IMR-90 (cell line): ENCODE results near the gene SLC22A31. TPM values are rescaled to one million over a fixed set of nuclear protein-coding genes. Genes with fewer than 3 reads are reported as not detected.
A peak's percentile ranks its signal among the peaks of the same experiment; 100 is the strongest.

Experiments
- ATAC-seq: fragments of 200-7000 bp; cut with Tn5 transposase; 2 replicates; pipeline ENCODE4 v1.9.1; 2020; ENCODE audit warnings: low read depth, mild to moderate bottlenecking, moderate library complexity
- BruUV-seq: library from RNA; stranded (reverse); fragments of 400-500 nt; replicated peaks from 2 replicates; lab custom pipeline; 2021; lab: Mats Ljungman, UMichigan
- CTCF ChIA-PET: fragments of 300-600 bp; formaldehyde crosslinking; extraction: SDS; loops from one replicate; lab custom pipeline; 2021; ENCODE audit warnings: antibody characterized with exemption; lab: Yijun Ruan, JAX
- POLR2A ChIA-PET: fragments of 300-600 bp; sonication (Branson Sonifier 250); formaldehyde crosslinking; loops from one replicate; lab custom pipeline; 2022; ENCODE audit warnings: antibody characterized with exemption; ENCODE audit not compliant: unreplicated experiment; lab: Charles Lee
- DNase-seq: peaks from one replicate; pipeline ENCODE4 v3.0.0; 2013
- H2AFZ ChIP-seq: replicated peaks from 2 replicates; pipeline ENCODE3; 2013; ENCODE audit warnings: low read length, mild to moderate bottlenecking; ENCODE audit not compliant: poor library complexity
- H2AK5ac ChIP-seq: 2 replicates; pipeline ENCODE4 v1.6.1; 2013; ENCODE audit warnings: low read depth, low read length, inconsistent platforms
- H2AK9ac ChIP-seq: replicated peaks from 2 replicates; pipeline ENCODE3; 2013; ENCODE audit warnings: mild to moderate bottlenecking, low read depth, low read length, moderate library complexity; ENCODE audit not compliant: poor library complexity
- H2BK120ac ChIP-seq: 2 replicates; pipeline ENCODE4 v1.6.1; 2013; ENCODE audit warnings: low read depth, low read length, inconsistent platforms
- H2BK15ac ChIP-seq: 3 replicates; pipeline ENCODE4 v1.6.1; 2013; ENCODE audit warnings: low read depth, low read length, inconsistent platforms
- H2BK20ac ChIP-seq: 2 replicates; pipeline ENCODE4 v1.6.1; 2013; ENCODE audit warnings: low read depth, mild to moderate bottlenecking, inconsistent platforms, low read length, moderate library complexity
- H2BK5ac ChIP-seq: 2 replicates; pipeline ENCODE4 v1.6.1; 2013; ENCODE audit warnings: mild to moderate bottlenecking, low read depth, low read length, inconsistent platforms; ENCODE audit not compliant: poor library complexity, severe bottlenecking
- H3K14ac ChIP-seq: replicated peaks from 2 replicates; pipeline ENCODE4 v1.6.1; 2013; ENCODE audit warnings: low read depth, low read length, inconsistent platforms
- H3K18ac ChIP-seq: 2 replicates; pipeline ENCODE4 v1.6.1; 2013; ENCODE audit warnings: low read depth, low read length, control low read depth
- H3K23ac ChIP-seq: 2 replicates; pipeline ENCODE4 v1.6.1; 2013; ENCODE audit warnings: low read depth, low read length, inconsistent platforms
- H3K27ac ChIP-seq: 2 replicates; pipeline ENCODE4 v1.5.1; 2013; ENCODE audit warnings: mild to moderate bottlenecking, control low read depth, low read length; ENCODE audit not compliant: insufficient read depth
- H3K27me3 ChIP-seq: 2 replicates; pipeline ENCODE4 v1.6.1; 2013; ENCODE audit warnings: low read length; ENCODE audit not compliant: control insufficient read depth, insufficient read depth
- H3K36me3 ChIP-seq: 2 replicates; pipeline ENCODE4 v1.6.1; 2013; ENCODE audit warnings: low read length, mixed read lengths; ENCODE audit not compliant: control insufficient read depth, insufficient read depth
- H3K4ac ChIP-seq: 2 replicates; pipeline ENCODE4 v1.6.1; 2013; ENCODE audit warnings: low read depth, low read length, inconsistent platforms
- H3K4me1 ChIP-seq: 2 replicates; pipeline ENCODE4 v1.6.1; 2013; ENCODE audit warnings: low read length, mixed read lengths; ENCODE audit not compliant: control insufficient read depth, insufficient read depth
- H3K4me2 ChIP-seq: 2 replicates; pipeline ENCODE4 v1.6.1; 2013; ENCODE audit warnings: low read depth, mild to moderate bottlenecking, control low read depth, low read length, moderate library complexity
- H3K4me3 ChIP-seq: 2 replicates; pipeline ENCODE4 v1.5.1; 2013; ENCODE audit warnings: low read depth, mild to moderate bottlenecking, control low read depth, low read length, moderate library complexity; ENCODE audit not compliant: insufficient read depth
- H3K56ac ChIP-seq: 2 replicates; pipeline ENCODE4 v1.6.1; 2013; ENCODE audit warnings: low read length, inconsistent platforms; ENCODE audit not compliant: insufficient read depth; ENCODE audit errors: extremely low read depth
- H3K79me1 ChIP-seq, 2 experiments: 2 replicates each; pipeline ENCODE4 v1.6.1; 2013; ENCODE audit warnings: low read length in 2 of 2, inconsistent platforms in 1 of 2, low read depth in 1 of 2
- H3K9ac ChIP-seq: 2 replicates; pipeline ENCODE4 v1.6.1; 2013; ENCODE audit warnings: low read depth, low read length, control low read depth
- H3K9me1 ChIP-seq: 2 replicates; pipeline ENCODE4 v1.6.1; 2013; ENCODE audit warnings: low read length, inconsistent platforms; ENCODE audit not compliant: insufficient read depth
- H3K9me3 ChIP-seq: 2 replicates; pipeline ENCODE4 v1.6.1; 2013; ENCODE audit warnings: low read length; ENCODE audit not compliant: control insufficient read depth, insufficient read depth
- H4K20me1 ChIP-seq: 2 replicates; pipeline ENCODE4 v1.6.1; 2013; ENCODE audit warnings: low read length, inconsistent platforms; ENCODE audit not compliant: insufficient read depth
- H4K5ac ChIP-seq: 2 replicates; pipeline ENCODE4 v1.6.1; 2013; ENCODE audit warnings: mild to moderate bottlenecking, low read depth, low read length, control low read depth
- H4K8ac ChIP-seq, 2 experiments: 2 replicates each; pipeline ENCODE4 v1.6.1; 2013; ENCODE audit warnings: low read depth in 2 of 2, low read length in 2 of 2, control low read depth in 1 of 2, inconsistent platforms in 1 of 2
- H4K91ac ChIP-seq: 2 replicates; pipeline ENCODE4 v1.6.1; 2013; ENCODE audit warnings: low read depth, low read length, inconsistent platforms; ENCODE audit not compliant: insufficient read depth
- FOS ChIP-seq: fragments of 150-350 bp; IDR thresholded peaks from 2 replicates; pipeline ENCODE4 v1.6.1; 2016; ENCODE audit warnings: low read depth, low read length
- WGBS, 2 experiments: methylation state at CpG; one replicate each; pipeline versions ENCODE4 v1.1.5 to v1.1.7; 2013; ENCODE audit warnings: missing lambda C conversion rate in 2 of 2; ENCODE audit not compliant: insufficient read length in 1 of 2; ENCODE audit errors: extremely low coverage in 2 of 2; 5-methylcytosine and 5-hydroxymethylcytosine counted together
- dilution Hi-C: fragments of 300-500 bp; cut with HindIII; formaldehyde crosslinking; loops from one replicate; pipeline ENCODE4 v1.14.3; 2018; ENCODE audit warnings: low sequenced_read_pairs; ENCODE audit not compliant: unreplicated experiment
- in situ Hi-C: fragments of 300-500 bp; cut with MboI; formaldehyde crosslinking; loops from 3 replicates; pipeline ENCODE4 v1.14.3; 2019; ENCODE audit warnings: low sequenced_read_pairs, inconsistent platforms, mixed read lengths
- intact Hi-C: fragments of 100-400 bp; cut with micrococcal nuclease; formaldehyde crosslinking; loops from 2 replicates; pipeline ENCODE4 v1.10.0; 2022
- polyA plus RNA-seq, 3 experiments: library from polyadenylated mRNA; depleted of rRNA; stranded (reverse); fragments of >200 nt; gene quantifications; 2 replicates each; pipeline ENCODE4 v1.2.3, GENCODE V29; 2012; ENCODE audit warnings: low replicate concordance in 1 of 3
- total RNA-seq: library from RNA; depleted of rRNA; stranded (reverse); fragments of >200 nt; gene quantifications from 2 replicates; pipeline ENCODE4 v1.2.3, GENCODE V29; 2012

SLC22A31 gene
- total and polyA plus RNA-seq, 2 of the 4 experiments (the other 2 are of a cell fraction), result 0.18 to 5.5 TPM

DNA sequence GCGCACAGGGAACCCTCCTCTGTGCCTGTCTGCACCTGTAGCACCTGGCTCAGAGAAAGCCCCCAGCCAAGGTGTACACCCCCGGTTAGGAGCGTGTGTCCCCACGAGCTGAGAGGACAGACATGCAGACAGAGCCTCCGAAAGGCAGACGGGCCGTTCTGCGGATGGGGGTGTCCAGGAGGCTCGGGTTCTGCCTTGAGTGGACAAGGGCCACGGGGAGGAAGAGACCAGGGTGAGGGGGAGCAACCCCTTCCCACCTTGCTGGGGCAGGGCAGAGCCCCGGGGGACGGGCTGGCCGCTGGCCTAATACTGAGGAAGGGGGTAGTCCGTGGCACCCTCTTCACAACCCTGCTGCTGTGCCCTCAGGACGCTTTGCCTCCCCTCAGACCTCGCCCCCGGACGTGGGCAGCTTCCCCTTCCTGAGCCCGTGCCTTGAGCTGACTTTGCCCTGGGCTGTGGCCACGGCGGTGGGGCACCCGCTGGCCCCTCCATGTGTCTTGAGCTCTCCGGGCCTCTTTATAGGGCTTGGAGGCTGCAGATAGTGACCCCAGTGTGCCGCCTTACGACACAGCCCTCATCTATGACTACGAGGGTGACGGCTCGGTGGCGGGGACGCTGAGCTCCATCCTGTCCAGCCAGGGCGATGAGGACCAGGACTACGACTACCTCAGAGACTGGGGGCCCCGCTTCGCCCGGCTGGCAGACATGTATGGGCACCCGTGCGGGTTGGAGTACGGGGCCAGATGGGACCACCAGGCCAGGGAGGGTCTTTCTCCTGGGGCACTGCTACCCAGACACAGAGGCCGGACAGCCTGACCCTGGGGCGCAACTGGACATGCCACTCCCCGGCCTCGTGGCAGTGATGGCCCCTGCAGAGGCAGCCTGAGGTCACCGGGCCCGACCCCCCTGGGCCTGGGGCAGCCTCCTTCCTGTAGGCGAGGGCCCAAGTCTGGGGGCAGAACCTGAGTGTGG is 5.7 kb downstream of the SLC22A31 start:
- Histone ChIP-seq H3K9me1 (peaks cover 3% of the 10 kb centered on the region; the same call in 1 of the 2 replicates), H3K27ac (no peak overlapping the region)
- intact Hi-C loops, result no loop called here

More for the DNA sequence above, 5.7 kb downstream of the SLC22A31 start:
- no peaks in the 10 kb centered on the region; the same call in 1 of the 2 replicates for H4K20me1 ChIP-seq
- H3K79me1 ChIP-seq, result no peaks in the 10 kb centered on the region
- no peak overlapping the region for H3K14ac ChIP-seq
- no peak overlapping the region for H2BK120ac ChIP-seq
- no peak overlapping the region for H2AK5ac ChIP-seq
- POLR2A ChIA-PET, result no interaction called here
- no peak overlapping the region for H2BK20ac ChIP-seq
- no peak overlapping the region for H3K4me2 ChIP-seq
- H2AK9ac ChIP-seq, result peak overlapping the region; percentile 55
- no peak overlapping the region for H4K8ac ChIP-seq
- BruUV-seq, result no TSS peak
- H2BK15ac ChIP-seq, result no peak overlapping the region
- no peak overlapping the region for H2AFZ ChIP-seq
- H4K5ac ChIP-seq, result no peak overlapping the region
- no peak for ATAC-seq
- WGBS, 2 experiments, result 85% methylated on average over 22 of the region's 45 CpGs; no CpG with 5 or more reads in 1 of the 2 experiments
- in situ Hi-C loops (no loop called here), dilution Hi-C loops (no loop called here)
- no peak overlapping the region for H3K9ac ChIP-seq
- no peaks in the 10 kb centered on the region for H3K9me3 ChIP-seq
- CTCF ChIA-PET, result no interaction called here
- H3K23ac ChIP-seq, result no peak overlapping the region
- TF ChIP-seq FOS, result no peak
- H3K56ac ChIP-seq, result no peak overlapping the region
- H3K4me3 ChIP-seq, result no peak overlapping the region
- no peak overlapping the region for H2BK5ac ChIP-seq
- H3K18ac ChIP-seq, result no peak overlapping the region
- H3K4ac ChIP-seq, result no peak overlapping the region
- H3K36me3 ChIP-seq, result no peaks in the 10 kb centered on the region
- peaks cover 7% of the 10 kb centered on the region; the same call in 1 of the 2 replicates for H3K27me3 ChIP-seq
- H3K4me1 ChIP-seq, result peaks cover 6% of the 10 kb centered on the region
- H4K91ac ChIP-seq, result no peak overlapping the region
- no peak for DNase-seq
